H1 (cell line): Measurements from ENCODE around the gene ILF3. TPM values are rescaled to one million over a fixed set of nuclear protein-coding genes. Genes with fewer than 3 reads are reported as not detected.
A peak's percentile ranks its signal among the peaks of the same experiment; 100 is the strongest.

Experiments used
- CTCF ChIA-PET: fragments of 300-600 bp; sonication (Branson Sonifier 250); formaldehyde crosslinking; loops from one replicate; lab custom pipeline; 2021; ENCODE audit not compliant: partially characterized antibody; lab: Charles Lee
- POLR2A ChIA-PET: fragments of 300-600 bp; sonication (Branson Sonifier 250); formaldehyde crosslinking; loops from one replicate; lab custom pipeline; 2021; ENCODE audit warnings: inconsistent platforms; ENCODE audit not compliant: partially characterized antibody; lab: Charles Lee
- DNase-seq, 2 experiments: peaks; one replicate each; pipeline versions ENCODE4 v3.0.0 to v3.0.0-alpha.2; 2010 to 2022; ENCODE audit warnings: low spot score in 2 of 2, low read depth in 1 of 2, mixed read lengths in 1 of 2
- FAIRE-seq: peaks from 2 replicates; lab custom pipeline; 2011; peaks lifted over from hg19 to GRCh38; lab: Jason Lieb, UNC
- H2AFZ ChIP-seq: 2 replicates; pipeline ENCODE4 v1.8.1; 2012; ENCODE audit warnings: low read length, inconsistent platforms
- H2AK5ac ChIP-seq: 2 replicates; pipeline ENCODE4 v1.6.1; 2013; ENCODE audit warnings: low read depth, low read length
- H2BK120ac ChIP-seq: replicated peaks from 2 replicates; pipeline ENCODE3; 2013; ENCODE audit warnings: low read depth, low read length, inconsistent platforms
- H2BK12ac ChIP-seq: 2 replicates; pipeline ENCODE4 v1.6.1; 2013; ENCODE audit warnings: low read depth, low read length
- H2BK15ac ChIP-seq: 2 replicates; pipeline ENCODE4 v1.6.1; 2013; ENCODE audit warnings: low read length
- H2BK20ac ChIP-seq: 2 replicates; pipeline ENCODE4 v1.6.1; 2013; ENCODE audit warnings: low read length
- H2BK5ac ChIP-seq: 2 replicates; pipeline ENCODE4 v1.6.1; 2013; ENCODE audit warnings: low read depth, low read length
- H3K14ac ChIP-seq: 2 replicates; pipeline ENCODE4 v1.6.1; 2013; ENCODE audit warnings: inconsistent platforms; ENCODE audit not compliant: insufficient read length
- H3K18ac ChIP-seq: 2 replicates; pipeline ENCODE4 v1.6.1; 2013; ENCODE audit warnings: low read length; ENCODE audit errors: extremely low read depth
- H3K23ac ChIP-seq: 2 replicates; pipeline ENCODE4 v1.6.1; 2013; ENCODE audit warnings: inconsistent platforms; ENCODE audit not compliant: insufficient read length
- H3K23me2 ChIP-seq: 2 replicates; pipeline ENCODE4 v1.6.1; 2013; ENCODE audit warnings: low read depth, low read length
- H3K27ac ChIP-seq: 2 replicates; pipeline ENCODE4 v1.6.1; 2011; ENCODE audit warnings: low read depth, low read length, inconsistent platforms
- H3K27me3 ChIP-seq, 4 experiments: replicated peaks in 1 of 4; 1 replicate in 1 of 4; 2 replicates in 3 of 4; pipeline versions ENCODE4 v1.6.1 to v1.8.1; 2011 to 2013; ENCODE audit warnings: low read length in 3 of 4, mild to moderate bottlenecking in 3 of 4, inconsistent platforms in 2 of 4, mixed read lengths in 2 of 4, moderate library complexity in 1 of 4; ENCODE audit not compliant: control insufficient read depth in 3 of 4, insufficient read depth in 3 of 4; ENCODE audit errors: extremely low read depth in 1 of 4
- H3K36me3 ChIP-seq, 4 experiments: 2 replicates each; pipeline versions ENCODE4 v1.6.1 to v1.8.1; 2011 to 2013; ENCODE audit warnings: mild to moderate bottlenecking in 4 of 4, low read length in 3 of 4, moderate library complexity in 2 of 4, control low read depth in 1 of 4, inconsistent platforms in 1 of 4; ENCODE audit not compliant: insufficient read depth in 4 of 4, control insufficient read depth in 2 of 4
- H3K4ac ChIP-seq: replicated peaks from 2 replicates; pipeline ENCODE3; 2013; ENCODE audit warnings: low read length, low read depth, mixed read lengths, inconsistent platforms; ENCODE audit not compliant: insufficient read length
- H3K4me1 ChIP-seq, 4 experiments: replicated peaks in 1 of 4; 1 replicate in 1 of 4; 2 replicates in 3 of 4; pipeline versions ENCODE4 v1.6.1 to v1.8.1; 2011 to 2013; ENCODE audit warnings: low read length in 3 of 4, inconsistent platforms in 2 of 4, mixed read lengths in 1 of 4; ENCODE audit not compliant: insufficient read depth in 4 of 4, control insufficient read depth in 3 of 4
- H3K4me2 ChIP-seq, 2 experiments: 2 replicates each; pipeline versions ENCODE4 v1.6.1 to v1.8.1; 2011 to 2013; ENCODE audit warnings: low read depth in 2 of 2, low read length in 2 of 2, control low read depth in 1 of 2, inconsistent platforms in 1 of 2, mild to moderate bottlenecking in 1 of 2; ENCODE audit not compliant: insufficient read depth in 1 of 2
- H3K4me3 ChIP-seq, 4 experiments: fragments of 200-600, 300-600 bp in 1 of 4; sonication (generic), shearing (Covaris generic), sonication (Bioruptor Twin) in 1 of 4; 2 replicates each; pipeline versions ENCODE4 v1.5.1 to v1.8.1; 2011 to 2016; ENCODE audit warnings: low read length in 4 of 4, low read depth in 3 of 4, control low read depth in 2 of 4, inconsistent platforms in 2 of 4, mild to moderate bottlenecking in 2 of 4, mixed read lengths in 1 of 4, moderate library complexity in 1 of 4; ENCODE audit not compliant: insufficient read depth in 2 of 4; ENCODE audit errors: extremely low read depth in 1 of 4
- H3K56ac ChIP-seq: replicated peaks from 2 replicates; pipeline ENCODE3; 2013; ENCODE audit warnings: low read depth, mild to moderate bottlenecking, mixed read lengths, low read length, inconsistent platforms; ENCODE audit not compliant: insufficient read length
- H3K79me1 ChIP-seq: 2 replicates; pipeline ENCODE4 v1.6.1; 2013; ENCODE audit warnings: low read depth, low read length, control low read depth
- H3K79me2 ChIP-seq, 2 experiments: 2 replicates each; pipeline versions ENCODE4 v1.6.1 to v1.8.1; 2012 to 2013; ENCODE audit warnings: low read length in 2 of 2, mild to moderate bottlenecking in 2 of 2, inconsistent platforms in 1 of 2; ENCODE audit not compliant: insufficient read depth in 2 of 2, control insufficient read depth in 1 of 2
- H3K9ac ChIP-seq, 4 experiments: replicated peaks in 1 of 4; 1 replicate in 1 of 4; 2 replicates in 3 of 4; pipeline versions ENCODE4 v1.6.1 to v1.8.1; 2011 to 2013; ENCODE audit warnings: low read depth in 3 of 4, low read length in 3 of 4, control low read depth in 2 of 4, mild to moderate bottlenecking in 2 of 4, moderate library complexity in 2 of 4, inconsistent platforms in 1 of 4; ENCODE audit errors: extremely low read depth in 1 of 4
- H3K9me3 ChIP-seq, 2 experiments: 2 replicates each; pipeline versions ENCODE4 v1.6.1 to v1.8.1; 2012 to 2013; ENCODE audit warnings: mild to moderate bottlenecking in 2 of 2, moderate library complexity in 2 of 2, control low read depth in 1 of 2, inconsistent platforms in 1 of 2, low read depth in 1 of 2, low read length in 1 of 2, mixed read lengths in 1 of 2; ENCODE audit not compliant: insufficient read depth in 2 of 2
- H4K20me1 ChIP-seq, 2 experiments: replicated peaks in 1 of 2; 2 replicates each; pipeline versions ENCODE3 to v1.8.1; 2011 to 2013; ENCODE audit warnings: inconsistent platforms in 2 of 2, low read length in 2 of 2, mild to moderate bottlenecking in 1 of 2; ENCODE audit not compliant: insufficient read depth in 2 of 2, control insufficient read depth in 1 of 2
- H4K5ac ChIP-seq: 2 replicates; pipeline ENCODE4 v1.6.1; 2013; ENCODE audit warnings: low read length, low read depth, mixed read lengths, inconsistent platforms; ENCODE audit not compliant: insufficient read length
- H4K8ac ChIP-seq: 2 replicates; pipeline ENCODE4 v1.8.0; 2013; ENCODE audit warnings: mild to moderate bottlenecking, moderate library complexity, low read length, inconsistent platforms; ENCODE audit not compliant: insufficient read depth; ENCODE audit errors: extremely low read depth
- H4K91ac ChIP-seq: replicated peaks from 2 replicates; pipeline ENCODE3; 2013; ENCODE audit warnings: low read length, mixed read lengths, inconsistent platforms; ENCODE audit not compliant: insufficient read length
- CBX8 ChIP-seq: fragments of 300-800, 300-1000 bp; sonication (generic); IDR thresholded peaks from 2 replicates; pipeline ENCODE4 v1.7.1; 2016; ENCODE audit warnings: low read depth, low read length, borderline replicate concordance
- CHD1 ChIP-seq: IDR thresholded peaks from 2 replicates; pipeline ENCODE4 v1.6.1; 2012; ENCODE audit warnings: low read depth, low read length, improper control_type of control experiment
- E2F6 ChIP-seq: IDR thresholded peaks from 2 replicates; pipeline ENCODE4 v1.6.1; 2012; ENCODE audit warnings: inconsistent platforms
- GABPA ChIP-seq: IDR thresholded peaks from 2 replicates; pipeline ENCODE4 v1.6.1; 2011; ENCODE audit warnings: mild to moderate bottlenecking, low read length, moderate library complexity, borderline replicate concordance; ENCODE audit not compliant: insufficient read depth
- KDM5A ChIP-seq: fragments of 200-600 bp; IDR thresholded peaks from 2 replicates; pipeline ENCODE4 v1.7.1; 2012; ENCODE audit warnings: mild to moderate bottlenecking, low read length, inconsistent platforms, mixed read lengths
- NANOG ChIP-seq: IDR thresholded peaks from 2 replicates; pipeline ENCODE4 v1.6.1; 2011; ENCODE audit warnings: low read length, low read depth, mild to moderate bottlenecking, inconsistent platforms; ENCODE audit not compliant: insufficient read depth, poor library complexity, severe bottlenecking
- RAD21 ChIP-seq, 2 experiments: IDR thresholded peaks in 1 of 2; conservative IDR thresholded peaks in 1 of 2; 2 replicates each; pipeline ENCODE4 v1.6.1; 2011; ENCODE audit warnings: low read depth in 2 of 2, low read length in 2 of 2, improper control_type of control experiment in 1 of 2, inconsistent platforms in 1 of 2, mild to moderate bottlenecking in 1 of 2, moderate library complexity in 1 of 2
- SAP30 ChIP-seq: fragments of 300-600 bp; sonication (generic); IDR thresholded peaks from 2 replicates; pipeline ENCODE4 v1.7.1; 2012; ENCODE audit warnings: low read length, moderate library complexity, mild to moderate bottlenecking, inconsistent platforms; ENCODE audit not compliant: insufficient read depth, insufficient replicate concordance
- WGBS, 2 experiments: shearing (Covaris generic) in 1 of 2; methylation state at CpG; one replicate each; pipeline versions ENCODE4 v1.1.6 to v1.1.7; 2013 to 2015; ENCODE audit warnings: low lambda C conversion rate in 2 of 2, mixed read lengths in 2 of 2, inconsistent platforms in 1 of 2, low coverage in 1 of 2, missing lambda C conversion rate in 1 of 2; ENCODE audit not compliant: insufficient replicate concordance in 2 of 2, insufficient coverage in 1 of 2, insufficient read length in 1 of 2; ENCODE audit errors: extremely low coverage in 1 of 2, missing lambda C conversion rate in 1 of 2; 5-methylcytosine and 5-hydroxymethylcytosine counted together
- polyA plus RNA-seq, 7 experiments: library from polyadenylated mRNA; depleted of rRNA in 3 of 7; stranded (reverse) in 5 of 7; unstranded in 2 of 7; fragments of >200 nt in 5 of 7; fragments of 200-250 nt in 2 of 7; gene quantifications; 1 replicate in 5 of 7; 2 replicates in 1 of 7; 4 replicates in 1 of 7; pipeline versions ENCODE4 v1.2.1 to v1.2.3, GENCODE V29; 2011 to 2013; ENCODE audit warnings: missing spikeins in 2 of 7, mixed read lengths in 2 of 7
- total RNA-seq: library from RNA; stranded (reverse); fragmentation: NEBNext Ultra II Directional; extraction: Animal tissue kit (Norgen Biotek cat#: 25700); gene quantifications from 2 replicates; pipeline ENCODE4 v1.2.1, GENCODE V29; 2021

ILF3 gene
- total and polyA plus RNA-seq, 2 of the 8 experiments (the other 6 are each of a cell fraction or from before 2014, with no cell fraction given): 291 to 695 TPM

GRCh38 chr19:10719466-10719961 is 65.4 kb downstream of the ILF3 start:
- 89% methylated on average over 5 of the region's 5 CpGs; no CpG with 5 or more reads in 1 of the 2 experiments for WGBS, 2 experiments
- Histone ChIP-seq H3K18ac (no peak overlapping the region), H2BK20ac (no peak overlapping the region), H3K23me2 (peaks cover 7% of the 10 kb centered on the region), H4K5ac (no peak overlapping the region), H3K36me3 (peaks cover 0 to 3% (median 0%) of the 10 kb centered on the region in 4 experiments; a peak in 1 of 8 replicates), H2BK15ac (no peak overlapping the region), H2AFZ (no peak overlapping the region), H2BK5ac (no peak overlapping the region), H3K27me3 (no peaks in the 10 kb centered on the region), H4K20me1 (peaks cover 18 to 24% of the 10 kb centered on the region in 2 experiments), H3K4ac (no peak overlapping the region), H3K9me3 (no peaks in the 10 kb centered on the region), H3K14ac (no peak overlapping the region), H4K8ac (no peak overlapping the region), H3K4me1 (peaks cover 0 to 14% (median 6%) of the 10 kb centered on the region in 4 experiments; a peak in 5 of 7 replicates), H3K56ac (no peak overlapping the region), H3K23ac (no peak overlapping the region), H2BK120ac (no peak overlapping the region), H3K4me3 (peak overlapping the region; percentile 89 to 95 (median 92); a peak in 4 of 8 replicates), H3K79me2 (peaks cover 26 to 58% of the 10 kb centered on the region in 2 experiments), H4K91ac (no peak overlapping the region), H3K9ac (peak overlapping the region in 1 of 4 experiments; percentile 19; a peak in 1 of 7 replicates), H3K27ac (no peak overlapping the region), H3K79me1 (peaks cover 14% of the 10 kb centered on the region), H2AK5ac (peak overlapping the region; percentile 75; the same call in 1 of the 2 replicates), H2BK12ac (0 out of 2 replicates have a peak overlapping the region, but pooled peaks have one; percentile 39), H3K4me2 (peak overlapping the region; percentile 92 to 97)
- CTCF ChIA-PET: interaction anchor here (0.5 to 2.0 kb wide), 4 partner anchors 33 to 853 kb away, joined by 3 to 7 read pairs (median 4); no protein-coding TSS in a partner anchor
- TF ChIP-seq GABPA (no peak), RAD21 (IDR thresholded peaks at IDR 0.05 in 1 of 2, conservative IDR thresholded peaks at IDR 0.05 in 1 of 2; ENCODE audit: low read depth in 2 of 2, low read length in 2 of 2) (no peak), E2F6 (no peak), CHD1 (no peak), CBX8 (no peak), KDM5A (no peak), NANOG (no peak), SAP30 (no peak)
- no peak for FAIRE-seq
- POLR2A ChIA-PET: interaction anchor here (0.6 to 55.9 kb wide), 5 partner anchors 12 to 302 kb away, joined by 4 to 1874 read pairs (median 5); partner anchors contain the start of genes ILF3 and TMED1
- no peak for DNase-seq
